K562 (cell line): ENCODE measurements around the gene LAMB1. TPM values are rescaled to one million over a fixed set of nuclear protein-coding genes. Genes with fewer than 3 reads are reported as not detected.

Source experiments
- ARID3B ChIP-seq: fragments of 250-450 bp; sonication (Bioruptor Pico); IDR thresholded peaks from 2 replicates; pipeline ENCODE4 v1.4.0; 2020; ENCODE audit warnings: borderline replicate concordance
- ASH1L ChIP-seq: fragments of 450-650 bp; IDR thresholded peaks from 2 replicates; pipeline ENCODE4 v1.6.1; 2018; ENCODE audit warnings: borderline replicate concordance, mild to moderate bottlenecking, low read depth; ENCODE audit not compliant: partially characterized antibody
- ATF4 ChIP-seq: fragments of 450-650 bp; formaldehyde crosslinking; IDR thresholded peaks from 2 replicates; pipeline ENCODE4 v1.4.0; 2022; ENCODE audit warnings: mild to moderate bottlenecking, moderate library complexity
- ELK1 ChIP-seq: sonication (generic); formaldehyde crosslinking; IDR thresholded peaks from 2 replicates; pipeline ENCODE4 v1.8.1; 2022; ENCODE audit warnings: missing genetic modification reagents
- FOXJ3 ChIP-seq: sonication (generic); formaldehyde crosslinking; IDR thresholded peaks from 2 replicates; pipeline ENCODE4 v1.4.0; 2020; ENCODE audit warnings: mild to moderate bottlenecking, missing genetic modification reagents
- HMGN3 ChIP-seq: IDR thresholded peaks from 2 replicates; pipeline ENCODE4 v1.6.1; 2011; ENCODE audit warnings: borderline replicate concordance, low read depth, mild to moderate bottlenecking, mixed read lengths, low read length; ENCODE audit not compliant: insufficient read length; ENCODE audit errors: extremely low read depth
- KDM4B ChIP-seq, 2 experiments: fragments of 450-650 bp in 1 of 2; sonication (generic) in 1 of 2; IDR thresholded peaks; 2 replicates each; pipeline ENCODE4 v1.6.1; 2016 to 2017; ENCODE audit warnings: borderline replicate concordance in 2 of 2, antibody characterized with exemption in 1 of 2, low read depth in 1 of 2, mild to moderate bottlenecking in 1 of 2
- MIER1 ChIP-seq: fragments of 450-650 bp; IDR thresholded peaks from 2 replicates; pipeline ENCODE4 v1.6.1; 2016; ENCODE audit warnings: antibody characterized with exemption, mild to moderate bottlenecking, low read depth
- POU5F1 ChIP-seq: fragments of 150-350 bp; IDR thresholded peaks from 2 replicates; pipeline ENCODE4 v1.6.1; 2014; ENCODE audit warnings: borderline replicate concordance, low read length, low read depth, mild to moderate bottlenecking; ENCODE audit not compliant: partially characterized antibody
- TAF7 ChIP-seq: fragments of 450-650 bp; IDR thresholded peaks from 2 replicates; pipeline ENCODE4 v1.6.1; 2016; ENCODE audit warnings: missing genetic modification characterization, missing compliant biosample characterization
- TFAM ChIP-seq: fragments of 250-450 bp; sonication (Bioruptor Pico); conservative IDR thresholded peaks from 2 replicates; pipeline ENCODE4 v1.5.0; 2021; ENCODE audit warnings: mild to moderate bottlenecking, moderate library complexity
- ZNF699 ChIP-seq: fragments of 250-450 bp; sonication (Bioruptor Pico); IDR thresholded peaks from 2 replicates; pipeline ENCODE4 v1.8.0; 2021; ENCODE audit warnings: mild to moderate bottlenecking, moderate library complexity; ENCODE audit not compliant: insufficient replicate concordance
- polyA plus RNA-seq, 8 experiments: library from polyadenylated mRNA; depleted of rRNA in 4 of 8; stranded (reverse) in 5 of 8; unstranded in 3 of 8; fragments of >200 nt; fragmentation: Nextera tagmentation in 2 of 8; fragmentation: Illumina TruSeq in 1 of 8; extraction: Ambion mirVana in 2 of 8; extraction: Trizol in 1 of 8; gene quantifications; 2 replicates each; pipeline versions ENCODE4 v1.2.1 to v1.2.3, GENCODE V29; 2011 to 2014; ENCODE audit warnings: inconsistent platforms in 1 of 8, missing spikeins in 1 of 8
- total RNA-seq, 7 experiments: library from RNA; depleted of rRNA in 6 of 7; stranded (reverse); fragments of >200 nt in 6 of 7; fragmentation: Illumina TruSeq in 2 of 7; extraction: Trizol in 2 of 7; gene quantifications; 2 replicates each; pipeline versions ENCODE4 v1.2.1 to v1.2.3, GENCODE V29; 2011 to 2021; ENCODE audit warnings: low replicate concordance in 1 of 7
- TF ChIP-seq, protein P1 (sequence below): fragments of 250-450 bp; sonication (Bioruptor Pico); IDR thresholded peaks from 2 replicates; pipeline ENCODE4 v1.8.0; 2022; ENCODE audit warnings: moderate library complexity, mild to moderate bottlenecking, inconsistent platforms
- TF ChIP-seq, protein P2 (sequence below): fragments of 250-450 bp; sonication (Bioruptor Pico); IDR thresholded peaks from 2 replicates; pipeline ENCODE4 v1.8.0; 2022; ENCODE audit warnings: inconsistent platforms, mild to moderate bottlenecking, moderate library complexity, borderline replicate concordance
- TF ChIP-seq, protein P3 (sequence below): fragments of 450-650 bp; IDR thresholded peaks from 2 replicates; pipeline ENCODE4 v1.6.1; 2017; ENCODE audit warnings: mild to moderate bottlenecking, moderate library complexity

LAMB1 gene
- total and polyA plus RNA-seq, 9 of the 15 experiments (the other 6 are each of a cell fraction or from before 2014, with no cell fraction given): 6.0 to 17.7 (median 12.3) TPM

DNA sequence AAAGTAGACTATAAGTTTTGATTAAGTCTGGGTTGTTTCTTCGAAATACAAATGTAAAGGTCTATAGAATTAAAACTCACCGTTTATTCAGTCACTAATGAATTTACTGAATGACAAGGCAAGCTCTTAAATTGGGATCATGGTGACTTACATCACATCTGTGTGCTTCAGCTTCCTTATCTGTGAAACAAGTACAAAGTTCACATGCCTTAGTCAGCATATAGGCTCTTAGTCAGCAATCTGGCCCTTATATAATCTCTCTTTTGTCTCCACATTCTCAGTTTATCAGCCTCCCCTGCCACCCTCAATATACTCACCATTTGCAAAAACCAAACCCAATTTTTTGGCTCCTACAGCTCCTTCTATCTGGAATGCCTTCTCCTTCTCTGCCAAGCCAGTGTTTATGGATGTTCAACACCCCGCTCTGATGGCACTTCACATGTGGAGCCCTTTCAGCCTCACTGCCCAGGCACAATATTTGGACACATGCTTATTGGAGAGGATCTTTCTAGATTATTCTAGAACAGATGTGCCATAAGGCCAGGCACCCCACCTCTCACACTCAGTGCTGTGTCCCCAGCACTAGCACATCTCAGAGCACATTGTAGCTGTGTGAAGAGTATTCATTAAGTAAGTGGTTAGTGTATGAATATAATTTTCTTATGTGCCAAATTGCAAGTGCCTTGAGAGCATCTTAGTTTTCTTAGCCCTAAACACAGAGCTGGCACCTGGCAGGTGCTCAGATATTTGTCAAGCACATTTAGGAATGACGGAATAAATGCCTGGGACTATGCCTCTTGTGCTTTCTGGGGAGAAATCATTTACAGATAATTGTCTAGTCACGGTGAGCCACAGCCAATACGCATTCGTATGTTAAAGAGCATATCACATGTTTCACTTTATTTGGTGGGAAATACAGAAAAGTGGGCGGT is 9.8 kb upstream of the LAMB1 start (continued):
- TF ChIP-seq ZNF699 (CRISPR knock-in tag): no peak
- TF ChIP-seq POU5F1: no peak
- no peak for TF ChIP-seq KDM4B (IDR thresholded peaks at IDR 0.05; ENCODE audit: borderline replicate concordance in 2 of 2, low read depth in 1 of 2)
- TF ChIP-seq ARID3B (CRISPR knock-in tag): no peak
- TF ChIP-seq TFAM (CRISPR knock-in tag): no peak
- no peak for TF ChIP-seq ELK1
- peak; percentile 90 for TF ChIP-seq HMGN3
- TF ChIP-seq, protein P1, sequence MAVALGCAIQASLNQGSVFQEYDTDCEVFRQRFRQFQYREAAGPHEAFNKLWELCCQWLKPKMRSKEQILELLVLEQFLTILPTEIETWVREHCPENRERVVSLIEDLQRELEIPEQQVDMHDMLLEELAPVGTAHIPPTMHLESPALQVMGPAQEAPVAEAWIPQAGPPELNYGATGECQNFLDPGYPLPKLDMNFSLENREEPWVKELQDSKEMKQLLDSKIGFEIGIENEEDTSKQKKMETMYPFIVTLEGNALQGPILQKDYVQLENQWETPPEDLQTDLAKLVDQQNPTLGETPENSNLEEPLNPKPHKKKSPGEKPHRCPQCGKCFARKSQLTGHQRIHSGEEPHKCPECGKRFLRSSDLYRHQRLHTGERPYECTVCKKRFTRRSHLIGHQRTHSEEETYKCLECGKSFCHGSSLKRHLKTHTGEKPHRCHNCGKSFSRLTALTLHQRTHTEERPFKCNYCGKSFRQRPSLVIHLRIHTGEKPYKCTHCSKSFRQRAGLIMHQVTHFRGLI (CRISPR knock-in tag): no peak
- peak; percentile 67; the same call in 1 of the 2 replicates for TF ChIP-seq MIER1
- no peak for TF ChIP-seq ATF4 (CRISPR knock-in tag)
- no peak for TF ChIP-seq FOXJ3 (CRISPR knock-in tag)
- TF ChIP-seq, protein P2, sequence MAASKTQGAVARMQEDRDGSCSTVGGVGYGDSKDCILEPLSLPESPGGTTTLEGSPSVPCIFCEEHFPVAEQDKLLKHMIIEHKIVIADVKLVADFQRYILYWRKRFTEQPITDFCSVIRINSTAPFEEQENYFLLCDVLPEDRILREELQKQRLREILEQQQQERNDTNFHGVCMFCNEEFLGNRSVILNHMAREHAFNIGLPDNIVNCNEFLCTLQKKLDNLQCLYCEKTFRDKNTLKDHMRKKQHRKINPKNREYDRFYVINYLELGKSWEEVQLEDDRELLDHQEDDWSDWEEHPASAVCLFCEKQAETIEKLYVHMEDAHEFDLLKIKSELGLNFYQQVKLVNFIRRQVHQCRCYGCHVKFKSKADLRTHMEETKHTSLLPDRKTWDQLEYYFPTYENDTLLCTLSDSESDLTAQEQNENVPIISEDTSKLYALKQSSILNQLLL: no peak
- TF ChIP-seq ASH1L: no peak
- no peak for TF ChIP-seq TAF7 (tag)
- TF ChIP-seq, protein P3, sequence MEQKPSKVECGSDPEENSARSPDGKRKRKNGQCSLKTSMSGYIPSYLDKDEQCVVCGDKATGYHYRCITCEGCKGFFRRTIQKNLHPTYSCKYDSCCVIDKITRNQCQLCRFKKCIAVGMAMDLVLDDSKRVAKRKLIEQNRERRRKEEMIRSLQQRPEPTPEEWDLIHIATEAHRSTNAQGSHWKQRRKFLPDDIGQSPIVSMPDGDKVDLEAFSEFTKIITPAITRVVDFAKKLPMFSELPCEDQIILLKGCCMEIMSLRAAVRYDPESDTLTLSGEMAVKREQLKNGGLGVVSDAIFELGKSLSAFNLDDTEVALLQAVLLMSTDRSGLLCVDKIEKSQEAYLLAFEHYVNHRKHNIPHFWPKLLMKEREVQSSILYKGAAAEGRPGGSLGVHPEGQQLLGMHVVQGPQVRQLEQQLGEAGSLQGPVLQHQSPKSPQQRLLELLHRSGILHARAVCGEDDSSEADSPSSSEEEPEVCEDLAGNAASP: no peak
